ENCODE data around the gene SLC17A5.
"Not testable (repeated sequence)": the region's sequence is repeated elsewhere in the genome, so short reads cannot be mapped to it uniquely, and the experiment has no call there.

The SLC17A5 gene

GRCh38 chr6:73613806-73614536, 39.8 kb downstream of the SLC17A5 start:
- no peak for DNase-seq

DNA sequence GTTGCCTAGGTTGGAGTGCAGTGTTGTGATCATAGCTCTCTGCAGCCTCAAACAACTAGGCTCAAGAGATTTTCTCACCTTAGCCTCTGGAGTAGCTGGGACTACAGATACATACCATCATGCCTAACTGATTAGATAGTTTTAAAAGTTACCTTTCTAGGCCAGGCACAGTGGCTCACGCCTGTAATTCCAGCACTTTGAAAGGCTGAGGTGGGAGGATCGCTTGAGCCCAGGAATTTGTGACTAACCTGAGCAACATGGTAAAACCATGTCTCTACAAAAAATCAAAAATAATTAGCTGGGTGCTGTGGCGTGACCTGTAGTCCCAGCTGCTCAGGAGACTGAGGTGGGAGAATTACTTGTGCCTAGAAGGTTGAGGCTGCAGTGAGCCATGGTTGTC, 41.2 kb downstream of the SLC17A5 start:
- DNase-seq: no peak

DNA sequence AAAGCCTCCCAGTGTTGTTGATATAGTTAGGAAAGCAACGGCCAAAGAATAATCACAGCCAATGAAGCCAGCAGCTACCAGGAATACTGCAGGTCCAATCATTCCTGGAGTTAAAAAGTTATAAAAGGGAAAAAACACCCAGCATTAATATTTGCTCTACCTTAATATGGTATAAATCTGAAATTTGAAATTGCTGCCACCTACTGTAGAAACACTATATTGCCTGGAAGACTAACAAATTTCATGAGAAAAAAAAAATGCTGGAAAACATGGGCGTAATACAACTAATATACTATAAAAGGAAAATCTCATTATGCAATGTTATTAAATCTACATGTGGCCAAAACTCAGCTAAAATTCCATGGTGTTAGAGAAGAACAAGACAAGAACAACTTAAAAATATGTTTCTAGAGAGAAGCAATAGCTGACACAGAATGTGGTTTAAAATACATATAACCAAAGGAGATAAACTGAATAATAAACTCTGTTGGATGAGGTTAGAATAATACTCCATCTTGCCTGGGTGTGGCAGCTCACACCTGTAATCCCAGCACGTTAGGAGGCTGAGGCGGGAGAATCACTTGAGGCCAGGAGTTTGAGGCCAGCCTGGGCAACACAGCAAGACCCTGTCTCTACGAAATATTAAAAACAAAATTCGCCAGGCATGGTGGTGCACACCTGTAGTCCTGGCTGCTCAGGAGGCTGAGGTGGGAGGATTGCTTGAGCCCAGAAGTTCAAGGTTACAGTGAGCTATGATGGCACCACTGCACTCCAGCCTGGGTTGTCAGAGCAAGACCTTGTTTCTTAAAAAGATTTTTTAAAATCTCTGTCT, 43.1 kb downstream of the SLC17A5 start:
- DNase-seq: no peak

- DNase-seq: no peak
Observed at GRCh38 chr6:73608761-73609160, 45.0 kb downstream of the SLC17A5 start.

GRCh38 chr6:73606428-73606827, 47.4 kb downstream of the SLC17A5 start:
- DNase-seq: no peak

- DNase-seq: no peak
Observed at GRCh38 chr6:73604461-73604860, 49.3 kb downstream of the SLC17A5 start.

- DNase-seq: no peak
Observed at GRCh38 chr6:73604020-73604419, 49.8 kb downstream of the SLC17A5 start.

GRCh38 chr6:73586416-73586974, 67.3 kb downstream of the SLC17A5 start:
- DNase-seq: no peak

GRCh38 chr6:73585566-73586415, 68.0 kb downstream of the SLC17A5 start:
- no peak for DNase-seq

GRCh38 chr6:73581293-73581692, 72.5 kb downstream of the SLC17A5 start:
- no peak for DNase-seq

- no peak for DNase-seq
Observed at GRCh38 chr6:73580247-73581149, 73.3 kb downstream of the SLC17A5 start.

GRCh38 chr6:73579851-73580246, 73.9 kb downstream of the SLC17A5 start:
- no peak for DNase-seq

GRCh38 chr6:73579389-73579788, 74.4 kb downstream of the SLC17A5 start:
- DNase-seq: no peak

DNA sequence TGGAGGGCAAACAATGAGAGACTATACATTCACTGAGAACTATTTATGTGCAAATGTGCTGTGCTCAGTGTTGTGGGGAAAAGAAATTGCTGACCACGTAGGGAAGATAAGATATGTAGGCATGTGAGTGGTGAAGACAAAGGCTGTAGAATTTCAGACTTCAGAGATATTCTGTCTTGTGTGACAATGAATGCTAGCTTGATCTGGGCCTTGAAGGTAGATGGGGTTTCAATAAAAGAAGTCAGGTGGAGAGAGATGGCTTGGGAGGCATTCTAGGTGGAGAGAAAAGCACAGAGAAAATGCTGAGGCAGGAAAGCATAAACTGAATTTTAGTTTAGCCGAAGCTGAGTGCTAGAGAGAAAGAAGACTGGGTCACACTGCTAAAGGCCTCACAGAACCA, 76.1 kb downstream of the SLC17A5 start:
- DNase-seq: no peak

- DNase-seq: not testable (repeated sequence)
Observed at GRCh38 chr6:73572531-73572930, 81.3 kb downstream of the SLC17A5 start.

DNA sequence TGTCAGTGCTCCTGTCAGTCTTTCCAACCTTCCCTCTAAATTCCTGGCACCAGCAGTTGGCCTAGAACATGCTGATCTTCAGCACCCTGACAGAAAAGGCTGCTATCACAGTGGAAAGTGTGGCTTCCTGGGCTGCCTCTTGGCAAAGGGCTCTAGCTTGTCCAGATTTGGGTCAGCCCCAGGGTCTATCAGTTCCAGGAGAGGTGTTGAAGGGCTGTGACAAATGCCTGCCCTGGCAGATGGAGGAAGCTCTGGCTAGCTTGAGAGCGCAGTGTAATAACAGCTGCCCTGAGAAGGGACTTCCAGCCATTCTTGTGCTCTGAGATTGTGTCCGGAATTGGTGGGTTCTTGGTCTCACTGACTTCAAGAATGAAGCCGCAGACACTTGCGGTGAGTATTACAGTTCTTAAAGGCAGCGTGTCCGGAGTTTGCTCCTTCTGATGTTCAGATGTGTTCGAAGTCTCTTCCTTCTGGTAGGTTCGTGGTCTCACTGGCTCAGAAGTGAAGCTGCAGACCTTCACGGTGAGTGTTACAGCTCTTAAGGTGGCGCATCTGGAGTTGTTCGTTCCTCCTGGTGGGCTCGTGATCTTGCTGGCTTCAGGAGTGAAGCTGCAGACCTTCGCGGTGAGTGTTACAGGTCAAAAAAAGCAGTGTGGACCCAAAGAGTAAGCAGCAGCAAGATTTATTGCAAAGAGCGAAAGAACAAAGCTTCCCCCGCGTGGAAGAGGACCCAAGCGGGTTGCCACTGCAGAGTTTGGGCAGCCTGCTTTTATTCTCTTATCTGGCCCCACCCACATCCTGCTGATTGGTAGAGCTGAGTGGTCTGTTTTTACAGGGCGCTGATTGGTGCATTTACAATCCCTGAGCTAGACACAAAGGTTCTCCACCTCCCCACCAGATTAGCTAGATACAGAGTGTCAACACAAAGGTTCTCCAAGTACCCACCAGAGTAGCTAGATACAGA, 82.3 kb downstream of the SLC17A5 start:
- DNase-seq: not testable (repeated sequence)

DNA sequence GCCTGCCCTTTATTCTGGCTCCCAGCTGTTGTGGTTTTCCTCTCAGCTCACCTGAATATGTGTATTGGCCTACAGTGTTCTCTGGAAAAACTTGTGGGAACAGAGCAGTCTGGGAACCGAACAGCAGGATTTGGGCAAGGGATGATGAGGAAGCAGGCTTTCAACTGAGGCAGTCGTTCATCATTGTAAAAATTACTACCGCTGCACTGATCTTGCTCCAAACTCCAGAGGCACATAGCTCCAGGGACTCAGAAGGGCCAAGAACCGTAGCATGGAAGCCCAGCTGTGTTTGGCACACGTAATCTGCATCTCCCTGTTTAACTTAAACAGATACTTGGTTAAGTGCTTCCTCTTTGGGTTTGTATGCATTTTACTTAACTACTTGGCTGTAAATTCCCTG, 84.7 kb downstream of the SLC17A5 start:
- no peak for DNase-seq

DNA sequence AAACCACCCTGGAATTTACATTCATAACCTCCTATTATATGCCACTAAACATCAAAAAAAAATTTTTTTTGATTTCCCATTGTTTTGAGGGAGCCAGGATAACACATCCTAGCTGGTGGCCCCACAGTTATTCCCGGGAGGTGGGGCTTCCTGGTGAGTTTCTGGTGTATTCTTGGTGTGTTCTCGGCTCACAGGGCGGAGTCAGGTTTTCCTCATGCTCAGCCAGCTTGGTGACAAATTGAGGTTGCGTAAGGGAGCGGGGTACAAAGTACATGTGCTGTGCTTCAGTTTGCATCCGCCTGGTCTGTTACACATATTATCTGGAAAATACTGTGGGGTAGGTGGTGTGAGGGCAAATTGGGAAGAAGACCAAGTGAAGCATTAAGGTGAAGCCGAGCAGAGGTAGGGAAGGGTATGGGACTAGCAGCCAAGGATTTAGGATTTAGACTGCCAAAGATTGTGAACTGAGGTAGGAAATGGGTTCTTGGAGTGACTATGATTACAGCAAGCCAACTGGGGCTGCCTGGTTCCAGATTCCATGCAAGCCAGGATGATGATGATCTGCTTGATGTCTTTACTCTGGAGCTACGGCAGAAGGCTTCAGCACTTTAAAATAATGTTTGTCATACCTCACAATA, 86.7 kb downstream of the SLC17A5 start:
- no peak for DNase-seq

- not testable (repeated sequence) for DNase-seq
Observed at GRCh38 chr6:73566486-73566871, 87.3 kb downstream of the SLC17A5 start.

Data from NCI-H1048 (cell line).